Measurements from ENCODE around the gene NOP14. TPM values are rescaled to one million over a fixed set of nuclear protein-coding genes. Genes with fewer than 3 reads are reported as not detected.
A peak's percentile ranks its signal among the peaks of the same experiment; 100 is the strongest.
"Not testable (repeated sequence)": the region's sequence is repeated elsewhere in the genome, so short reads cannot be mapped to it uniquely, and the experiment has no call there.

NOP14 gene
- total RNA-seq, 4 donors from 2014 or later, result 22.6 to 31.3 (median 24.7) TPM

GRCh38 chr4:2961811-2962441 is 1.3 kb downstream of the NOP14 start:
- Histone ChIP-seq H3K27me3 (no peaks in the 10 kb centered on the region), H3K36me3 (peaks cover 0 to 25% (median 7%) of the 10 kb centered on the region in 3 donors), H3K27ac (peak overlapping the region in 3 of 4 donors; percentile 85 to 90 (median 89)), H3K4me1 (peaks cover 15 to 49% (median 23%) of the 10 kb centered on the region in 3 donors), H3K9me3 (no peaks in the 10 kb centered on the region), H3K4me3 (peak overlapping the region; percentile 63 to 96 (median 91))
- no peak for TF ChIP-seq CTCF (IDR thresholded peaks at IDR 0.05)
- TF ChIP-seq POLR2A (IDR thresholded peaks at IDR 0.05), result no peak
- 15 to 25% methylated on average over 10 to 12 of the region's 14 CpGs for WGBS, 2 donors
- intact Hi-C loops (cut with DNase I), result no loop called here
- DNase-seq, result no peak

GRCh38 chr4:2961421-2961810 is 1.8 kb downstream of the NOP14 start:
- Histone ChIP-seq H3K27ac (peak overlapping the region in 1 of 4 donors; percentile 0), H3K36me3 (peaks cover 0 to 30% (median 12%) of the 10 kb centered on the region in 3 donors), H3K4me3 (peak overlapping the region; percentile 63 to 96 (median 91)), H3K4me1 (peaks cover 15 to 49% (median 23%) of the 10 kb centered on the region in 3 donors), H3K27me3 (no peaks in the 10 kb centered on the region), H3K9me3 (no peaks in the 10 kb centered on the region)
- WGBS, 2 donors, result 59 to 60% methylated on average over 8 of the region's 8 CpGs
- no peak for DNase-seq
- TF ChIP-seq CTCF (IDR thresholded peaks at IDR 0.05) (no peak), POLR2A (IDR thresholded peaks at IDR 0.05) (no peak)
- intact Hi-C loops (cut with DNase I), result no loop called here

DNA sequence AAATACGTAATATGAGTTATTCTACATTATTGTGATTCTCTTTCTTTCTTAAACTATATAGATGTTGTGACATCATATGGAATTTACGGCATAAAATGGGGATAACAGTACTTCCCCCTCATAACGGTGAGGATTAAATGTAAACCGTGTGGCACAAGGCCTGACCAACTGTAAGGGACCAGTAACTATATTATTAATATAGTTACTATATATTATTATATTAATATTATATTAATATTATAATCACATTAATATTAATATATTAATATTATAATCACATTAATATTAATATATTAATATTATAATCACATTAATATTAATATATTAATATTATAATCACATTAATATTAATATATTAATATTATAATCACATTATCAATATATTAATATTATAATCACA is 2.8 kb downstream of the NOP14 start:
- WGBS, 2 donors, result 85 to 86% methylated on average over 4 of the region's 4 CpGs
- DNase-seq; intact Hi-C loops (cut with DNase I); H3K9me3 ChIP-seq; H3K27ac ChIP-seq; H3K27me3 ChIP-seq; H3K4me3 ChIP-seq: not testable (repeated sequence)
- Histone ChIP-seq H3K4me1 (peaks cover 15 to 49% (median 23%) of the 10 kb centered on the region in 3 donors), H3K36me3 (peaks cover 7 to 40% (median 22%) of the 10 kb centered on the region in 3 donors)

GRCh38 chr4:2958446-2958845 is 4.8 kb downstream of the NOP14 start:
- Histone ChIP-seq H3K27ac (no peak overlapping the region), H3K36me3 (peaks cover 15 to 60% (median 26%) of the 10 kb centered on the region in 3 donors), H3K4me3 (no peak overlapping the region), H3K4me1 (peaks cover 10 to 34% (median 15%) of the 10 kb centered on the region in 3 donors), H3K27me3 (no peaks in the 10 kb centered on the region), H3K9me3 (no peaks in the 10 kb centered on the region)
- intact Hi-C loops (cut with DNase I), result no loop called here
- 66 to 70% methylated on average over 9 of the region's 9 CpGs for WGBS, 2 donors
- no peak for DNase-seq
- TF ChIP-seq POLR2A (IDR thresholded peaks at IDR 0.05), result no peak
- no peak for TF ChIP-seq CTCF (IDR thresholded peaks at IDR 0.05)

DNA sequence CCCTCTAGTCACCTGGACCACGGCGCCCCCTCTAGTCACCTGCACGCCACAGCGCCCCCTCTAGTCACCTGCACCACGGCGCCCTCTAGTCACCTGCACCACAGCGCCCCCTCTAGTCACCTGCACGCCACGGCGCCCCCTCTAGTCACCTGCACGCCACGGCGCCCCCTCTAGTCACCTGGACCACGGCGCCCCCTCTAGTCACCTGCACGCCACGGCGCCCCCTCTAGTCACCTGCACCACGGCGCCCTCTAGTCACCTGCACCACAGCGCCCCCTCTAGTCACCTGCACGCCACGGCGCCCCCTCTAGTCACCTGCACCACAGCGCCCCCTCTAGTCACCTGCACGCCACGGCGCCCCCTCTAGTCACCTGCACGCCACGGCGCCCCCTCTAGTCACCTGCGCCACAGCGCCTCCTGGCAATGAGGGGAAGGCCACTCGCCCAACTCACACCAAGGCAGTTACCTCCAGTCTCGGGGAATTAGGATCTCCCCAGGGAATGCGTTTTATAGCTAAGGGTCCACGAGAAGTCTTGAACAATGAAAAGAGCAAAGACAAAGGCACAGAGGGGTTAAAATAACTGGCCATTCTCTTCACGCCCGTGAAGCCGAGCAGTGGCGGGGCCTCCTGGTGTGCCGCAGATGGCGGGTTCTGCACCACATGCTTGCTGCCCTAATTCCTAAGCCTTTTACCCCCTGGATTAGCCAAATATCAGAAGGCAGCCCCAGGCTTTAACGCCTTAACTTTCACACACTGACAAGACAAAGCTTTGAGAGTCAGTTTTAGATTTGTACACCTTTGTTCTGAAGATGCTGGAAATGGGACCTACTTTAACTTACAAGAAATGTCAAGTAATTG is 7.8 kb downstream of the NOP14 start:
- DNase-seq; H3K9me3 ChIP-seq; H3K4me3 ChIP-seq; intact Hi-C loops (cut with DNase I); H3K27ac ChIP-seq; H3K27me3 ChIP-seq: not testable (repeated sequence)
- Histone ChIP-seq H3K36me3 (peaks cover 17 to 90% (median 49%) of the 10 kb centered on the region in 3 donors), H3K4me1 (peaks cover 0 to 16% (median 0%) of the 10 kb centered on the region in 3 donors)
- TF ChIP-seq CTCF (IDR thresholded peaks at IDR 0.05), result peak in 1 of 6 experiments; percentile 7
- WGBS, 2 donors, result 94 to 98% methylated on average over 9 to 14 of the region's 44 CpGs
